Activated T-helper 1 cell treated with anti-CD3 and anti-CD28 coated beads, Interleukin-12 subunit alpha, Interleukin-12 subunit beta, Interleukin-2, Interleukin-4 antibody, amounts not matched to agents 30 ng/mL and 10 ng/mL and 1 ng/mL, durations not matched to agents 14 hours and 24 hours and 36 hours (primary cell): ENCODE results near the gene SLC39A8. TPM values are rescaled to one million over a fixed set of nuclear protein-coding genes. Genes with fewer than 3 reads are reported as not detected.

Experiments
- DNase-seq: peaks from one replicate; pipeline ENCODE4 v3.0.0; 2021; ENCODE audit warnings: low spot score
- H3K27ac Mint-ChIP-seq: one replicate; pipeline ENCODE4 v1.8.0; 2021; ENCODE audit warnings: mild to moderate bottlenecking, mixed read lengths
- H3K27me3 Mint-ChIP-seq: one replicate; pipeline ENCODE4 v1.8.0; 2022; ENCODE audit warnings: mild to moderate bottlenecking, moderate library complexity, mixed read lengths; ENCODE audit not compliant: insufficient read depth
- H3K36me3 Mint-ChIP-seq: one replicate; pipeline ENCODE4 v1.8.0; 2021; ENCODE audit warnings: low read depth, mixed read lengths
- H3K4me1 Mint-ChIP-seq: one replicate; pipeline ENCODE4 v1.8.0; 2021; ENCODE audit warnings: low read depth, mixed read lengths
- H3K4me3 Mint-ChIP-seq: one replicate; pipeline ENCODE4 v1.8.0; 2021; ENCODE audit warnings: mild to moderate bottlenecking, moderate library complexity, mixed read lengths
- H3K9me3 Mint-ChIP-seq: one replicate; pipeline ENCODE4 v1.8.0; 2021; ENCODE audit warnings: mixed read lengths
- intact Hi-C: fragments of 100-400 bp; cut with micrococcal nuclease; formaldehyde crosslinking; loops from one replicate; pipeline ENCODE4 v1.15.1; 2024
- total RNA-seq: library from RNA; stranded (reverse); gene quantifications from 2 replicates; pipeline ENCODE4 v1.2.3, GENCODE V29; 2022

The SLC39A8 gene
- total RNA-seq, 1 donor from 2014 or later, result 87.8 TPM

- Mint-ChIP-seq H3K27me3 (no peaks in the 10 kb centered on the region), H3K27ac (no peak overlapping the region), H3K36me3 (no peaks in the 10 kb centered on the region), H3K9me3 (peaks cover 11% of the 10 kb centered on the region), H3K4me1 (no peaks in the 10 kb centered on the region), H3K4me3 (no peak overlapping the region)
- intact Hi-C loops, result no loop called here
- no peak for DNase-seq
Measured at GRCh38 chr4:102234243-102234838, 110.9 kb downstream of the SLC39A8 start.

- Mint-ChIP-seq H3K27ac (no peak overlapping the region), H3K27me3 (no peaks in the 10 kb centered on the region), H3K9me3 (peaks cover 8% of the 10 kb centered on the region), H3K4me1 (no peaks in the 10 kb centered on the region), H3K4me3 (no peak overlapping the region), H3K36me3 (peaks cover 2% of the 10 kb centered on the region)
- intact Hi-C loops, result no loop called here
- no peak for DNase-seq
Measured at GRCh38 chr4:102230194-102230593, 115.1 kb downstream of the SLC39A8 start.

GRCh38 chr4:102227388-102227787 is 117.9 kb downstream of the SLC39A8 start:
- Mint-ChIP-seq H3K36me3 (peaks cover 2% of the 10 kb centered on the region), H3K9me3 (peaks cover 7% of the 10 kb centered on the region), H3K4me1 (no peaks in the 10 kb centered on the region), H3K27ac (no peak overlapping the region), H3K27me3 (no peaks in the 10 kb centered on the region), H3K4me3 (no peak overlapping the region)
- intact Hi-C loops, result no loop called here
- no peak for DNase-seq

GRCh38 chr4:102223461-102223860 is 121.8 kb downstream of the SLC39A8 start:
- Mint-ChIP-seq H3K4me3 (no peak overlapping the region), H3K9me3 (peaks cover 9% of the 10 kb centered on the region), H3K36me3 (peaks cover 2% of the 10 kb centered on the region), H3K4me1 (no peaks in the 10 kb centered on the region), H3K27me3 (peaks cover 3% of the 10 kb centered on the region), H3K27ac (no peak overlapping the region)
- no peak for DNase-seq
- intact Hi-C loops, result no loop called here

- Mint-ChIP-seq H3K4me3 (no peak overlapping the region), H3K4me1 (no peaks in the 10 kb centered on the region), H3K36me3 (peaks cover 2% of the 10 kb centered on the region), H3K27me3 (peaks cover 3% of the 10 kb centered on the region), H3K27ac (no peak overlapping the region), H3K9me3 (peaks cover 6% of the 10 kb centered on the region)
- no peak for DNase-seq
- intact Hi-C loops, result no loop called here
Measured at GRCh38 chr4:102222838-102223409, 122.4 kb downstream of the SLC39A8 start.

GRCh38 chr4:102219129-102219528 is 126.2 kb downstream of the SLC39A8 start:
- Mint-ChIP-seq H3K36me3 (no peaks in the 10 kb centered on the region), H3K9me3 (peaks cover 3% of the 10 kb centered on the region)
- intact Hi-C loops, result no loop called here

GRCh38 chr4:102218656-102219055 is 126.6 kb downstream of the SLC39A8 start:
- intact Hi-C loops, result no loop called here

More at GRCh38 chr4:102219129-102219528, 126.2 kb downstream of the SLC39A8 start:
- H3K4me3 Mint-ChIP-seq, result no peak overlapping the region
- H3K27me3 Mint-ChIP-seq, result peaks cover 13% of the 10 kb centered on the region
- no peak for DNase-seq
- no peaks in the 10 kb centered on the region for H3K4me1 Mint-ChIP-seq
- no peak overlapping the region for H3K27ac Mint-ChIP-seq

GRCh38 chr4:102217775-102218355 is 127.4 kb downstream of the SLC39A8 start:
- Mint-ChIP-seq H3K27ac (no peak overlapping the region), H3K4me3 (no peak overlapping the region), H3K4me1 (no peaks in the 10 kb centered on the region), H3K9me3 (peaks cover 3% of the 10 kb centered on the region), H3K27me3 (peaks cover 13% of the 10 kb centered on the region), H3K36me3 (no peaks in the 10 kb centered on the region)
- no peak for DNase-seq
- intact Hi-C loops, result no loop called here

More at GRCh38 chr4:102218656-102219055, 126.6 kb downstream of the SLC39A8 start:
- peaks cover 13% of the 10 kb centered on the region for H3K27me3 Mint-ChIP-seq
- no peak for DNase-seq
- no peaks in the 10 kb centered on the region for H3K4me1 Mint-ChIP-seq
- H3K36me3 Mint-ChIP-seq, result no peaks in the 10 kb centered on the region
- no peak overlapping the region for H3K4me3 Mint-ChIP-seq
- no peak overlapping the region for H3K27ac Mint-ChIP-seq
- peaks cover 3% of the 10 kb centered on the region for H3K9me3 Mint-ChIP-seq

GRCh38 chr4:102217345-102217744 is 127.9 kb downstream of the SLC39A8 start:
- intact Hi-C loops, result no loop called here
- Mint-ChIP-seq H3K27ac (no peak overlapping the region), H3K9me3 (peaks cover 3% of the 10 kb centered on the region), H3K4me1 (no peaks in the 10 kb centered on the region), H3K27me3 (peaks cover 13% of the 10 kb centered on the region), H3K36me3 (no peaks in the 10 kb centered on the region), H3K4me3 (no peak overlapping the region)
- DNase-seq, result no peak

GRCh38 chr4:102216666-102217065 is 128.6 kb downstream of the SLC39A8 start:
- intact Hi-C loops, result no loop called here
- Mint-ChIP-seq H3K27me3 (peaks cover 9% of the 10 kb centered on the region), H3K27ac (no peak overlapping the region), H3K4me1 (no peaks in the 10 kb centered on the region), H3K4me3 (no peak overlapping the region), H3K9me3 (peaks cover 3% of the 10 kb centered on the region), H3K36me3 (no peaks in the 10 kb centered on the region)
- DNase-seq, result no peak

- peaks cover 9% of the 10 kb centered on the region for H3K27me3 Mint-ChIP-seq
Measured at GRCh38 chr4:102213031-102213430, 132.3 kb downstream of the SLC39A8 start.

More at GRCh38 chr4:102213031-102213430, 132.3 kb downstream of the SLC39A8 start:
- H3K9me3 Mint-ChIP-seq, result no peaks in the 10 kb centered on the region
- H3K27ac Mint-ChIP-seq, result no peak overlapping the region
- H3K4me1 Mint-ChIP-seq, result no peaks in the 10 kb centered on the region
- no peak overlapping the region for H3K4me3 Mint-ChIP-seq
- intact Hi-C loops, result no loop called here
- no peaks in the 10 kb centered on the region for H3K36me3 Mint-ChIP-seq
- no peak for DNase-seq
